HG03025 (cell line): Measurements from ENCODE around the gene SPAG16.
"Not testable (repeated sequence)": the region's sequence is repeated elsewhere in the genome, so short reads cannot be mapped to it uniquely, and the experiment has no call there.

ENCODE experiments used
- ATAC-seq: cut with Tn5 transposase; IDR thresholded peaks from one replicate; pipeline ENCODE4 v1.9.1; 2021; ENCODE audit warnings: mild to moderate bottlenecking, moderate library complexity; ENCODE audit not compliant: unreplicated experiment, low FRiP score

Gene SPAG16

GRCh38 chr2:213688133-213688532 lies 403.9 kb downstream of the SPAG16 start:
- ATAC-seq, result no peak

DNA sequence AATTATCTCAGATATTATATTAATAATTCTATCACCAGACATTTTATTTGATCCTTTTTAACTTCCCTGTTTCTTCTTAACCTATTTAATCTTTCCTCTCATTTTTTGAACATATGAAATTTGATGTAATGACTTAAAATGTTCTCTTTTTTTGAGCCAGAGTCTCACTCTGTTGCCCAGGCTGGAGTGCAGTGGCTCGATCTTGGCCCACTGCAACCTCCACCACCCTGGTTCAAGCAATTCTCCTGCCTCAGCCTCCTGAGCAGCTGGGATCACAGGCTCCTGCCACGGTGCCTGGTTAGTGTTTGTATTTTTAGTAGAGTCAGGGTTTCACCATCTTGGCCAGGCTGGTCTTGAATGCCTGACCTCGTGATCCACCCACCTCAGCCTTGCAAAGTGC lies 404.6 kb downstream of the SPAG16 start:
- ATAC-seq, result not testable (repeated sequence)

DNA sequence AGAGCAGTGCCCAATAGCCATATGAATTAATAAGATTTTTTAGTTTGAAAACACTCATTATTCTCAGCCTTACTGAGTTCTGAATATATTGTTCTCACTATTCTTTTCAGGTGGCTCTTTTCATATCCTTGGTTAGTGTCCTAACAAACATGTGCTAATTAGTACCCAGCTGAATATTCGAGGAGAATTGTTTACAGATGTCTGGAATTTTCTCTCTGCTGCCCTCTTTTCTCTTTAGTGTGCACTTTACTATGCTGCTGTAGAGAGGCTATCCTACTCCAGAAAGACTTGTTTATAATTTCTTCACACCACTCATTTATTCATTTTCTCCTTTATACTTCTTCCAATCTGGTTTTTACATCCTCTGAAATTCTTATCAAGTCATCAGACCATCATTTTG lies 405.3 kb downstream of the SPAG16 start:
- no peak for ATAC-seq

DNA sequence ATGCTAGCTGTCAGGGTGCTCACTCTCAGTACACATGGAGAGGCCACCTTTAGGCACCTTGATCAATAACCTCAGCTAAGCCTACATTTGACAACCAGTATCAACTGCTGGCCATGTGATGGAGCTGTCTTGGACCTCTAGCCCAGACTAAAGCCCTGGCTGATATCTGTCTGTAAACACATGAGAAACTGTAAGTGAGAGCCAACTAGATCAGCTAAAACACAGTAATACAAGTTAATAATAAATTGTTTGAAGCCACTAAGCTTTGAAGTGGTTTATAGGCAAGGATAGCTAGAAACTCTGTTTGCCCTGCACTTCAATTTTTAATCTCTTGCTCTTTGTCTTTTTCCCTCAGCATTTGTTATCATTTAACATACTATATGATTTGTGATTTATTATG lies 407.1 kb downstream of the SPAG16 start:
- no peak for ATAC-seq

DNA sequence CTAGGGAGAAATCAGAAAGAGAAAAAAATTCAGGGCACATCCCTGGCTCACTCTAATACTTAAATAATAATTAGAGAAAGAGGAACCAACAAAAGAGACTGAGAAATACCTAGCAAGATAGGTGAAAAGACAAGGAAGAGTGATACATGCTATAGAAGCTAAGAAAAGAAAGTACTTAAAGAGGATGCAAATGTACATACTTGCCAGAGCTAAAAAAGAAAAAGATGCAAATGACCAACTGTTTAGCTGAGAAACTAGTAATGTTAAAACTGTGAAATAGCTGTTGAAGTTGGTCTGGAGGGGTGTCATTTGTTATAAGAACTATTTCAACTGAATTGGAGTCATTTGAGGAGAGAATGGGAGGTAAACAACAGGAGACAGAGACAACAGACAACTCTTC lies 412.2 kb downstream of the SPAG16 start:
- peak; percentile 83 for ATAC-seq

- ATAC-seq, result not testable (repeated sequence)
Observed at GRCh38 chr2:213701365-213701764, 417.1 kb downstream of the SPAG16 start.

DNA sequence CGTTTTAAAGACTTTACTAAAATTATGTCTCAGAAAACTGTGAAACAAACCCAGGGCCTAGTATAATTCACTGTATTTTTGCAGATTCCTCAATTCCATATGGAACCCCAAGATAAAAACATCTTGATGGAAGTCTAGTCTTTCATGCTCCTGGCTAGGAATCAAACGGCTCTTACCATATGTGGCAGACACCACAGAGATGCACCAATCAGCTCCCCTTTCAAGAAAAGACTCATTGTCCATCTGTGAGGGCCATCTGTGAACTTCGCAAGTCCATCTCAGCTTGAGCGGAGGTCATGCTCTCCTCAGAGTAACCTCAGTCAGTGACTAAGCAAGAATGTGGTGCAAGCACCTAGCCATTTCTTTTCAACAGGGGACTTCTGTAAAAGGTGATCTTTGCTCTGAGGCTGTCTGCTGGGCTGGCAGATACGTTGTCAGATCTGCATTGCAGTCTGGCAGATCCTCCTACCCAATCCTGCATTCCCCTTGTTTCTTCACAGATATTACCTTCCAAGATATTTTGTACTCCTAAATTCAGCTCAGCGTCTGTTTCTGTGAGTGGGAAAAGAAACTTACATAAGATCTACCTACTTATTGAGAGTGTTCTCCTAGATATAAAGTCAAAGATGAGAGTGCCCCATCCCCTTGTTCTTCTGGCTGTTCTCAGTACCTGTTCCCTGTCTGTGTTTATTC lies 419.3 kb downstream of the SPAG16 start:
- ATAC-seq, result no peak

DNA sequence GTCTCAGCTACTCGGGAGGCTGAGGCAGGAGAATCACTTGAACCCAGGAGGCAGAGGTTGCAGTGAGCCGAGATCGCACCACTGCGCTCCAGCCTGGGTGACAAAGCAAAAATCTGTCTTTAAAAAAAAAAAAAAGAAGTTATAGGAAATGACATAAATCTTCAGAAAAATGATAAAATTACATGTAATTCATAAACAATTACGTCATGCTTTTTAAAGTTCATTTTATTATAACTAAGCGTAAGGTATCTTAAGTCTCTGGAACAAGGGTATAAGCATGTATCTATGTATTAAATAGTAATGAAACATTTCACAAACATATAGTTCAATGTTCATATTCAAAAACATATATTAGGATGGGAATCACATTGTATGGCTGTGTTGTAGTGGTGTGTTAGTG lies 425.9 kb downstream of the SPAG16 start:
- no peak for ATAC-seq

DNA sequence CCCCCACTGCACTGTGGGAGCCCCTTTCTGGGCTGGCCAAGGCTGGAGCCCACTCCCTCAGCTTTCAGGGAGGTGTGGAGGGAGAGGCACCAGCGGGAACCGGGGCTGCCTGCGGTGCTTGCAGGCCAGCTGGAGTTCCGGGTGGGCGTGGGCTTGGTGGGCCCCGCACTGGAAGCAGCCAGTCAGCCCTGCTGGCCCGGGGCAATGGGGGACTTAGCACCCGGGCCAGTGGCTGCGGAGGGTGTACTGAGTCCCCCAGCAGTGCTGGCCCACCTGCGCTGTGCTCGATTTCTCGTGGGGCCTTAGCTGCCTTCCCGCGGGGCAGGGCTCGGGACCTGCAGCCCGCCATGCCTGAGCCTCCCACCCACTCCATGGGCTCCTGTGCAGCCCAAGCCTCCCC lies 434.1 kb downstream of the SPAG16 start:
- ATAC-seq, result not testable (repeated sequence)

- ATAC-seq, result no peak
Observed at GRCh38 chr2:213722565-213722964, 438.3 kb downstream of the SPAG16 start.

GRCh38 chr2:213723041-213723560 lies 438.8 kb downstream of the SPAG16 start:
- no peak for ATAC-seq

GRCh38 chr2:213723707-213724106 lies 439.4 kb downstream of the SPAG16 start:
- no peak for ATAC-seq

GRCh38 chr2:213726101-213726500 lies 441.8 kb downstream of the SPAG16 start:
- no peak for ATAC-seq

DNA sequence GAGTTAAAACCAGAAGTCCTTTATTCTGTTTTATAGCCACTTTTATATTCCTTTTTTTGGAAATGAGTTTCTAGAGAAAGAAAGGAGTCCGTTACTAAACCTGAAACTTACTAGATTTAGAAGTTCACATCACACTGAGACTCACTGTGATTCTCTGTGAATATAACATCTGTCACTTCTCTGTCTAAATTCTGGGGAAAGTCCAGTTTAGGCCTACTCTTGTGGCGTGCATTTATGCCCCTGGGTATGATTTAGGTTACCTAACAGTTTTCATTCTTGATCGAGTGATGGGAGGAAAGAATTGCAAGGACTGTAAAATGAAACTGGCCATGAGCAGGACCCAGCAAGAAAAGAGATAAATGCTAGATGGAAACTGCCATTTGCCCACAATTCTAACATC lies 449.6 kb downstream of the SPAG16 start:
- peak; percentile 92 for ATAC-seq

DNA sequence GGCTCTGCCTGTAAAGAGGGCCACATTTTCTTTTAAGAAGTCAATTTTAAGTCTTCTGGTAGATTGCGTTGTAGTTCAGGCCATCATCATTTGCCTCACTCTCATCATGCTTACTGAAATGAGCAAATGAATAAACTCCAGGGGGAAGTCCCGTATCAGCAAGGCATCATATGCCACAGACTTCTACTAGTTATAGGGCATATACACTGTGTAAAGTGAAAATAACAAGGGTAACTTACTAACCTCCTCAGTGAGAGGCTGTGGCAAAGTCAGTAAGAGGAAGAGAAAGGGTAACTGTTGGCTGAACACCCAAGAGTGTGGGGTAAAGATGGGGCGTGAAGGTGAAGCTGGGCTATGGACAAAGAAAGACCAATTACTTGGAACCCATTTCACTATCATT lies 456.2 kb downstream of the SPAG16 start:
- peak; percentile 98 for ATAC-seq

DNA sequence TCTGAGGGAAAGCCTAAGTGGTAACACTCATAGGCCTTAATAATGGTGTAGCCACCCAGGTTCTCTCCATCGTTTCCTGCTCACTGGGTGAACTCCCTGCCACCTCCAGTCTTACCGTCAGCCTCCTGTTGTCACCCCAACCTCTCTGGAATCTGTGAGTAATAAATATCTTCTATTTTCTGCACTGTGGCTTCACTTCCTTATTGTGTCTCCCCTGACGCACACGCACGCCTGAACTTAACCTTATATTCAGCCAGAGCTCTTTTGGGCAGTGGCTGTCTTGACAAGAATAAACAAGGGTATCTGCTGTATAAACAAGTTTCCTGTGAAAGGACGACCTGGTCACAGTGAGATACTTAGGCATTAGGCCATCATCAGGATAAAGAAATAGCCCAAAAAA lies 467.2 kb downstream of the SPAG16 start:
- ATAC-seq, result peak; percentile 96

GRCh38 chr2:213752575-213752974 lies 468.3 kb downstream of the SPAG16 start:
- ATAC-seq, result no peak

- ATAC-seq, result no peak
Observed at GRCh38 chr2:213757525-213757924, 473.3 kb downstream of the SPAG16 start.

GRCh38 chr2:213763354-213763753 lies 479.1 kb downstream of the SPAG16 start:
- no peak for ATAC-seq

DNA sequence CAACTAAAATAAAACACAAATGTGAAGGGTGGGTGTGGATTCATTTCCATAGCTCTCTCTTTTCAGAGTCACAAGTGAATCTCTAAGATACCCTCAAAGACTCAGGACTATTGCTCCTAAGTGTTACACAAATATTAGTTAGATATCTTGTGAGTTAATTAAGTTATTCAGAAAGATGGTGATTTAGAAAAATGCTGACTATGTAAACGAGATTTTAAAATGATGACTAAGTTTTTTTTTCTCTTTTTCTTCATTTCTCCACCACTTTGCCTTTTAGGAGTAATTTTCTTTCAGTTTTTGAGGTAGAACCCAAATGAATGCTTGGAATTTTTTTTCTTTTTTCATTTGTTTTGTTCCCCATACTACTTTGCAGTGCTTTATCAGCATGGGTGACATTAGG lies 479.7 kb downstream of the SPAG16 start:
- ATAC-seq, result no peak

- ATAC-seq, result no peak
Observed at GRCh38 chr2:213764849-213765248, 480.6 kb downstream of the SPAG16 start.

GRCh38 chr2:213766062-213766461 lies 481.8 kb downstream of the SPAG16 start:
- ATAC-seq, result peak; percentile 34
